ENCODE results near the gene RNF220.
"Not testable (repeated sequence)": the region's sequence is repeated elsewhere in the genome, so short reads cannot be mapped to it uniquely, and the experiment has no call there.

Gene RNF220

GRCh38 chr1:44499306-44499705 lies 94.3 kb downstream of the RNF220 start:
- H3K27ac ChIP-seq = no peak overlapping the region
- TF ChIP-seq ZFX (IDR thresholded peaks at IDR 0.05) (no peak), CTCF (conservative IDR thresholded peaks at IDR 0.05) (no peak)

DNA sequence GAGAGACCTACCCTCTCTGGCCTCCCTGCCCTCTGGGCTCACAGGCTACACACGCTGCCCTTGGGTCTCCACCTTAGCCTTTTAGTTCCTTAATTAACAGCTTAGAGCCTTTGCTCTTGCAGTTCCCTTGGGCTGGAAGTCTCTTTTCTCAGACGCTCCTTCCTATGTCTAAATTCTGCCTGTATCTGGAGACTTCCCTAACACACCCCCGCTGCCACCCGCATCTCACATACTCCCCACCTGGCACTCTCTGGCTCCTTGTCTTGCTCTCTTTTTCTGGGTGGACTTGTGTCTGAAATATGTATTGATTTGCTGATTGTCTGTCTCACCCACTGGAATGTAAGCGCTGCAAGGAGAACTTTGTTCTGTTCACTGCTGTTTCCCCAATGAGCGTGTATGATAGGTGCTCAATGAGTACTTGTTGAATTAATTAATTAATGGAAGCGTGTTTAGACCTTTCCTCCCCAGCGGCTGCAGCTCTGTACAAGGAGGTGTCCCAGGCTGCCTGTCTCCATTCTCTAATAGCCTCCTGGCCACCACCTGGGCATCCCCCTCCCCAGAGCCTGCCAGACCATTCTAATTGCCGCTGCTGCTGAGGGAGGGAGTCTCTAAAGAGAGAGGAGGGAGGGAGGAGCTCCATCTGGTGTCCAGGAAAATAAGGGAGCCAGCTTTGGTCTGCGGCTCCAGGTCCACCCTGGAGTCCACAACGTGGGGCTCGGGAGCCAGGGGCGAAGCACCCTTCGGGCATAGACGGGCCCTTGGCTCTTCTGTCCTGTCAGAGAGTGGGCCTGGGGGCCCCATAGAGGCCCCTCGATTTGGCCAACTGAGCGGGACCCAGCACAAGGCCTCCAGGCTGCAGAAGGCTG lies 95.4 kb downstream of the RNF220 start:
- no peak overlapping the region for H3K27ac ChIP-seq
- TF ChIP-seq CTCF (conservative IDR thresholded peaks at IDR 0.05) (no peak), ZFX (IDR thresholded peaks at IDR 0.05) (no peak)

GRCh38 chr1:44501047-44501890 lies 96.2 kb downstream of the RNF220 start:
- no peak overlapping the region for H3K27ac ChIP-seq
- TF ChIP-seq CTCF (conservative IDR thresholded peaks at IDR 0.05) (no peak), ZFX (IDR thresholded peaks at IDR 0.05) (no peak)

- H3K27ac ChIP-seq = not testable (repeated sequence)
These were observed 97.8 kb downstream of the RNF220 start for GRCh38 chr1:44502823-44503222.

- no peak overlapping the region for H3K27ac ChIP-seq
- TF ChIP-seq ZFX (IDR thresholded peaks at IDR 0.05) = no peak
- no peak for TF ChIP-seq CTCF (conservative IDR thresholded peaks at IDR 0.05)
These were observed 98.6 kb downstream of the RNF220 start for GRCh38 chr1:44503625-44504024.

DNA sequence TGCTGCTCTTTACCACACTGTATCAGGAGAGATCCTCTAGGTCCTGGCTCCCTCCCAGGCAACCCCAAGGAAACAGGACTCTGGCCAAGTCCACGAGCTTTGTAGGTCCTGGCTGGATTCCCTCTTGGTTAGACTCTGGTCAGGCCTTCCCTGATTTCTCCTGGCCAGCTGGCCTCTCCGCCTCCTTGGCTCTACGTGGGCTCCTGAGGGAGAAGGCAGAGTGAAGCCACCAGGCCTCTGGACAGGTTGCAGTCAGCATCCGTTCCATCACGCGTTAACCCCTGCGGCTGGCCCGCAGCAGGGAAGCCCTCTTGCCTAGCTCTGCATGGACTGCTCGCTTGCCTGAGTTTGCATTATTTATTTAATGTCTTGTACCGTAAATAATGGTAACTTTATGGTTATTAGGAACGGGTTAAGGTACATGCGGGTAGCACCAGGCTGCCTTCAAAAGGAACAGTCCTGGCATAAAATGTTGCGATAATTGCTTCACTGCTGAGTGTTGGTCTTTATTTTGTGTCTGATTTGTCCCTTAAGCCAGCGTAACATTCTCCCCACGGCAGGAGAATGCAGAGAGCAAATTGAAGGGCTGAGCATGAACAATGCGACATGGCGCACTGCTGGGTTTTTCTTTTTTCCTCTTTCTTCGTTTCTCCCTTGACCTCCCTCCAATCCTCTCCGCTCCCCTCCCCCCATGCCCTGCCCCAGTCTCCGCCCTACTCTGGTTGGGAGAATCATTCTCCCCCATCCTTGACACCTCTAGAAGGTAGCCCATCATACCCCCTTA lies 100.3 kb downstream of the RNF220 start:
- TF ChIP-seq CTCF (conservative IDR thresholded peaks at IDR 0.05) (no peak), ZFX (IDR thresholded peaks at IDR 0.05) (no peak)
- H3K27ac ChIP-seq = no peak overlapping the region

- no peak overlapping the region for H3K27ac ChIP-seq
- TF ChIP-seq ZFX (IDR thresholded peaks at IDR 0.05) (no peak), CTCF (conservative IDR thresholded peaks at IDR 0.05) (no peak)
These were observed 102.7 kb downstream of the RNF220 start for GRCh38 chr1:44507490-44508396.

Data from C4-2B (cell line).